Measurements from ENCODE around the gene HOXD9. TPM values are rescaled to one million over a fixed set of nuclear protein-coding genes. Genes with fewer than 3 reads are reported as not detected.

Gene HOXD9
- total RNA-seq, 1 experiment from 2014 or later: not detected

DNA sequence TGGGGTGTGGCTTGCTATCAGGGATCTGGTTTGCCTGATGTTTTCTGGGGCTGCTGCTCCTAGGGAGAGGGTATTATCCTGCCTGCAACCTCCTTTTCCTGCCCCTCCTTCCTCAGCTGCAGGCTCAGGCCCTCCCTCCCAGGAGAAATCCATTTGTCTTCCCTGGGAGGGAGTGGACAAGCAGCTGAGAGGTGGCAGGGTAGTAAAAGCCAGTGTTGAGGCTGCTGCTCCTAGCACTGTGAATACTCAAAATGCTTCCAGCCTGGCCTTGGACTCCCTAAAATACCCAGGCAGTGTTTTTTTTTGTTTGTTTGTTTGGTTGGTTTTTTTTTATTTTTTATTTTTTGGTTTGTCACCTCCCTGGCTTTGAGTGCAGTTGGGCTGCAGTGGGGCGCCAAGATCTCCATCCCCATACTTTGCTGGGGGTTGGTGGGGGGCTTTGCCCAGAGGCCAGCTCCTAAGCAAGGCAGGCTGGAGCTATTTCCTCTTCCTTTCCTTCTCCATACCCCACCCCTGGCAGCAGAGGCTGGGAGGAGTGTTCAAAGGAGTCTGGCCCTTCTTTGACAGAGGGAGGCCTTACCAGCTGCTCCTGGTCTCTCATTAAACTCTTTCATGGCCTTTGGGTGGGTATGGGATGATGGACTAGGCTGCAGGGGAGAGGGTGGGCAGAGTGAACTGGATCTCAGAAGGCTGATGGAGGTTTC is 48.2 kb downstream of the HOXD9 start:
- no peak overlapping the region for H3K27ac ChIP-seq
- H3K36me3 ChIP-seq (ENCODE audit: low read depth): no peaks in the 10 kb centered on the region
- ChIA-PET POLR2A (ENCODE audit: unreplicated experiment) (no interaction called here), CTCF (no interaction called here)
- H3K4me2 ChIP-seq: no peak overlapping the region
- BruUV-seq (replicated peaks): no TSS peak
- H3K9me2 ChIP-seq (ENCODE audit: insufficient read depth): no peaks in the 10 kb centered on the region
- no peak for DNase-seq
- H3K4me1 ChIP-seq (replicated peaks; ENCODE audit: insufficient read depth): no peaks in the 10 kb centered on the region
- H3K9me3 ChIP-seq (ENCODE audit: insufficient read depth, low read depth): no peaks in the 10 kb centered on the region
- no peaks in the 10 kb centered on the region for H4K20me1 ChIP-seq (ENCODE audit: insufficient read depth)
- intact Hi-C loops (cut with micrococcal nuclease; ENCODE audit: unreplicated experiment): no loop called here
- no peak overlapping the region for H2AFZ ChIP-seq
- H3F3A ChIP-seq (ENCODE audit: insufficient read depth, low read depth): no peaks in the 10 kb centered on the region
- no peaks in the 10 kb centered on the region for H3K79me2 ChIP-seq (ENCODE audit: low read depth)
- no peak overlapping the region for H3K4me3 ChIP-seq
- H3K27me3 ChIP-seq (ENCODE audit: insufficient read depth, low read depth): peaks cover 50% of the 10 kb centered on the region
- TF ChIP-seq EZH2 (IDR thresholded peaks at IDR 0.05; ENCODE audit: low read depth): no peak
- TF ChIP-seq, protein P1, sequence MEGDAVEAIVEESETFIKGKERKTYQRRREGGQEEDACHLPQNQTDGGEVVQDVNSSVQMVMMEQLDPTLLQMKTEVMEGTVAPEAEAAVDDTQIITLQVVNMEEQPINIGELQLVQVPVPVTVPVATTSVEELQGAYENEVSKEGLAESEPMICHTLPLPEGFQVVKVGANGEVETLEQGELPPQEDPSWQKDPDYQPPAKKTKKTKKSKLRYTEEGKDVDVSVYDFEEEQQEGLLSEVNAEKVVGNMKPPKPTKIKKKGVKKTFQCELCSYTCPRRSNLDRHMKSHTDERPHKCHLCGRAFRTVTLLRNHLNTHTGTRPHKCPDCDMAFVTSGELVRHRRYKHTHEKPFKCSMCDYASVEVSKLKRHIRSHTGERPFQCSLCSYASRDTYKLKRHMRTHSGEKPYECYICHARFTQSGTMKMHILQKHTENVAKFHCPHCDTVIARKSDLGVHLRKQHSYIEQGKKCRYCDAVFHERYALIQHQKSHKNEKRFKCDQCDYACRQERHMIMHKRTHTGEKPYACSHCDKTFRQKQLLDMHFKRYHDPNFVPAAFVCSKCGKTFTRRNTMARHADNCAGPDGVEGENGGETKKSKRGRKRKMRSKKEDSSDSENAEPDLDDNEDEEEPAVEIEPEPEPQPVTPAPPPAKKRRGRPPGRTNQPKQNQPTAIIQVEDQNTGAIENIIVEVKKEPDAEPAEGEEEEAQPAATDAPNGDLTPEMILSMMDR (conservative IDR thresholded peaks at IDR 0.05): no peak

DNA sequence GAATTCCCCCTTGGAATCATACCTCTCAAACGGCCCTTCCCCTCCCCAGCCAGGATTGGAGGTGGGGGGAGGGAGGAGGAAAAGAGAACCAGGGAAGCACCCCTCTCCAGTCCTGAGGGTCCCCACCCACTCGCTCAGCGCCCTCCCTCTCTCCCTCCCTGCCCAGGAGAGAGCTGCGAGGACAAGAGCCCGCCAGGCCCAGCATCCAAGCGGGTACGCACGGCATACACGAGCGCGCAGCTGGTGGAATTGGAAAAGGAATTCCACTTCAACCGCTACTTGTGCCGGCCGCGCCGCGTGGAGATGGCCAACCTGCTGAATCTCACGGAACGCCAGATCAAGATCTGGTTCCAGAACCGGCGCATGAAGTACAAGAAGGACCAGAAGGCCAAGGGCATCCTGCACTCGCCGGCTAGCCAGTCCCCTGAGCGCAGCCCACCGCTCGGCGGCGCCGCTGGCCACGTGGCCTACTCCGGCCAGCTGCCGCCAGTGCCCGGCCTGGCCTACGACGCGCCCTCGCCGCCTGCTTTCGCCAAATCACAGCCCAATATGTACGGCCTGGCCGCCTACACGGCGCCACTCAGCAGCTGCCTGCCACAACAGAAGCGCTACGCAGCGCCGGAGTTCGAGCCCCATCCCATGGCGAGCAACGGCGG is 49.0 kb downstream of the HOXD9 start:
- Histone ChIP-seq H3K27me3 (ENCODE audit: insufficient read depth, low read depth) (peaks cover 46% of the 10 kb centered on the region), H3K36me3 (ENCODE audit: low read depth) (no peaks in the 10 kb centered on the region), H3K4me3 (no peak overlapping the region), H3F3A (ENCODE audit: insufficient read depth, low read depth) (no peaks in the 10 kb centered on the region), H3K79me2 (ENCODE audit: low read depth) (no peaks in the 10 kb centered on the region), H3K9me2 (ENCODE audit: insufficient read depth) (no peaks in the 10 kb centered on the region), H3K4me1 (replicated peaks; ENCODE audit: insufficient read depth) (no peaks in the 10 kb centered on the region), H4K20me1 (ENCODE audit: insufficient read depth) (no peaks in the 10 kb centered on the region), H3K9me3 (ENCODE audit: insufficient read depth, low read depth) (no peaks in the 10 kb centered on the region), H3K27ac (no peak overlapping the region), H2AFZ (no peak overlapping the region), H3K4me2 (no peak overlapping the region)
- no TSS peak for BruUV-seq (replicated peaks)
- ChIA-PET CTCF (no interaction called here), POLR2A (ENCODE audit: unreplicated experiment) (no interaction called here)
- no peak for DNase-seq
- TF ChIP-seq, protein P1 (conservative IDR thresholded peaks at IDR 0.05): no peak
- no peak for TF ChIP-seq EZH2 (IDR thresholded peaks at IDR 0.05; ENCODE audit: low read depth)
- intact Hi-C loops (cut with micrococcal nuclease; ENCODE audit: unreplicated experiment): no loop called here

DNA sequence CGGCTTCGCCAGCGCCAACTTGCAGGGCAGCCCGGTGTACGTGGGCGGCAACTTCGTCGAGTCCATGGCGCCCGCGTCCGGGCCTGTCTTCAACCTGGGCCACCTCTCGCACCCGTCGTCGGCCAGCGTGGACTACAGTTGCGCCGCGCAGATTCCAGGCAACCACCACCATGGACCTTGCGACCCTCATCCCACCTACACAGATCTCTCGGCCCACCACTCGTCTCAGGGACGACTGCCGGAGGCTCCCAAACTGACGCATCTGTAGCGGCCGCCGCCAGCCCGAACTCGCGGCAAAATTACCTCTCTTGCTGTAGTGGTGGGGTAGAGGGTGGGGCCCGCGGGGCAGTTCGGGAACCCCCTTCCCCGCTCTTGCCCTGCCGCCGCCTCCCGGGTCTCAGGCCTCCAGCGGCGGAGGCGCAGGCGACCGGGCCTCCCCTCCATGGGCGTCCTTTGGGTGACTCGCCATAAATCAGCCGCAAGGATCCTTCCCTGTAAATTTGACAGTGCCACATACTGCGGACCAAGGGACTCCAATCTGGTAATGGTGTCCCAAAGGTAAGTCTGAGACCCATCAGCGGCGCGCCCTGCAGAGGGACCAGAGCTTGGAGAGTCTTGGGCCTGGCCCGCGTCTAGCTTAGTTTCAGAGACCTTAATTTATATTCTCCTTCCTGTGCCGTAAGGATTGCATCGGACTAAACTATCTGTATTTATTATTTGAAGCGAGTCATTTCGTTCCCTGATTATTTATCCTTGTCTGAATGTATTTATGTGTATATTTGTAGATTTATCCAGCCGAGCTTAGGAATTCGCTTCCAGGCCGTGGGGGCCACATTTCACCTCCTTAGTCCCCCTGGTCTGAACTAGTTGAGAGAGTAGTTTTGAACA is 49.7 kb downstream of the HOXD9 start:
- ChIA-PET CTCF (no interaction called here), POLR2A (ENCODE audit: unreplicated experiment) (no interaction called here)
- intact Hi-C loops (cut with micrococcal nuclease; ENCODE audit: unreplicated experiment): no loop called here
- H2AFZ ChIP-seq: no peak overlapping the region
- no peaks in the 10 kb centered on the region for H4K20me1 ChIP-seq (ENCODE audit: insufficient read depth)
- H3K27ac ChIP-seq: no peak overlapping the region
- H3K36me3 ChIP-seq (ENCODE audit: low read depth): no peaks in the 10 kb centered on the region
- H3F3A ChIP-seq (ENCODE audit: insufficient read depth, low read depth): no peaks in the 10 kb centered on the region
- H3K27me3 ChIP-seq (ENCODE audit: insufficient read depth, low read depth): peaks cover 41% of the 10 kb centered on the region
- H3K79me2 ChIP-seq (ENCODE audit: low read depth): no peaks in the 10 kb centered on the region
- no peak overlapping the region for H3K4me3 ChIP-seq
- no TSS peak for BruUV-seq (replicated peaks)
- no peak for TF ChIP-seq EZH2 (IDR thresholded peaks at IDR 0.05; ENCODE audit: low read depth)
- TF ChIP-seq, protein P1 (conservative IDR thresholded peaks at IDR 0.05): no peak
- no peaks in the 10 kb centered on the region for H3K9me2 ChIP-seq (ENCODE audit: insufficient read depth)
- DNase-seq: no peak
- H3K9me3 ChIP-seq (ENCODE audit: insufficient read depth, low read depth): no peaks in the 10 kb centered on the region
- no peak overlapping the region for H3K4me2 ChIP-seq
- H3K4me1 ChIP-seq (replicated peaks; ENCODE audit: insufficient read depth): no peaks in the 10 kb centered on the region

All from PC-9 (cell line).